GM18502 (cell line): Measurements from ENCODE around the gene DTX1.
A peak's percentile ranks its signal among the peaks of the same experiment; 100 is the strongest.

Source experiments
- ATAC-seq: cut with Tn5 transposase; IDR thresholded peaks from one replicate; pipeline ENCODE4 v1.9.1; 2021; ENCODE audit warnings: mild to moderate bottlenecking; ENCODE audit not compliant: unreplicated experiment, poor library complexity

DTX1 gene

GRCh38 chr12:113069751-113070116 is 13.2 kb downstream of the DTX1 start:
- ATAC-seq: peak; percentile 22

DNA sequence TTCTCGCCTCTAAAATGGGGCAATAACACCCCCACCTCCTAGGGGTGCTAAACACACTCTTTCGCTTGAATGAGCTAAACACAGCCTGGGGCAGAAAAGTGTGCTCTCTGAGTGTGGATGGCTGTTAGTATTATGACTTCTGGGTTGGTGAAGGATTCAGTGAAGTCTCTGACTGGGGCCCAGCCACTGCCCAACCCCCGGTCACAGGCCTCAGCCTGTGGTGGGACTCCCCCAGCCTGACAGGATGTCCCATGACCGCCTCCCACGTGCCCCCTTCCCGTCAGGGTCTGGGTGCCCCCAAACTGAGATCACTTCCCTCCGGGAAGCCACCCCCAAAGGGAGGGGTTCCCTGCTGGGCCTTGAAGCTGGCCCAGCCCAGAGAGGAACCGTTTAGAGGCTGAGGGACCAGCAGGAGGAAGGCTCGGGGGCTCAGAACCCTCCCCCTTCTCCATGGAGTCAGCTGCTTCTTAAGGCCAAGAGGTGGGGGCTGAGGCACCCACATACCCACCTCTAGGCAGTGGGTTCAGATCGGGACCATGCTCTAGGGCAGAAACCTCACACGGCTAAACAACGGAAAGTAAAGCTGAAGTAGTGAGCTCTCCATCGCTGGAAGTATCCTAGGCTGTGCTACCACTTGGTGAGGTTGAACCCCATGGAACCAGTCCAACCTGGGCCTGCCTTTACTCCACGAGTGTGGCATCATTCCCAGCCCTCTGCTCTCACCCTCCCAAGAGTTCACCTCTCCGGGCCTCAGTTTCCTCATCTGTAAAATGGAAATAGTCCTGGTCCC is 13.8 kb downstream of the DTX1 start:
- peak; percentile 60 for ATAC-seq

GRCh38 chr12:113071135-113072112 is 14.9 kb downstream of the DTX1 start:
- no peak for ATAC-seq

- ATAC-seq: no peak
Observed at GRCh38 chr12:113072136-113072535, 15.6 kb downstream of the DTX1 start.

GRCh38 chr12:113073586-113073985 is 17.1 kb downstream of the DTX1 start:
- no peak for ATAC-seq

- peak; percentile 93 for ATAC-seq
Observed at GRCh38 chr12:113075137-113075683, 18.7 kb downstream of the DTX1 start.

DNA sequence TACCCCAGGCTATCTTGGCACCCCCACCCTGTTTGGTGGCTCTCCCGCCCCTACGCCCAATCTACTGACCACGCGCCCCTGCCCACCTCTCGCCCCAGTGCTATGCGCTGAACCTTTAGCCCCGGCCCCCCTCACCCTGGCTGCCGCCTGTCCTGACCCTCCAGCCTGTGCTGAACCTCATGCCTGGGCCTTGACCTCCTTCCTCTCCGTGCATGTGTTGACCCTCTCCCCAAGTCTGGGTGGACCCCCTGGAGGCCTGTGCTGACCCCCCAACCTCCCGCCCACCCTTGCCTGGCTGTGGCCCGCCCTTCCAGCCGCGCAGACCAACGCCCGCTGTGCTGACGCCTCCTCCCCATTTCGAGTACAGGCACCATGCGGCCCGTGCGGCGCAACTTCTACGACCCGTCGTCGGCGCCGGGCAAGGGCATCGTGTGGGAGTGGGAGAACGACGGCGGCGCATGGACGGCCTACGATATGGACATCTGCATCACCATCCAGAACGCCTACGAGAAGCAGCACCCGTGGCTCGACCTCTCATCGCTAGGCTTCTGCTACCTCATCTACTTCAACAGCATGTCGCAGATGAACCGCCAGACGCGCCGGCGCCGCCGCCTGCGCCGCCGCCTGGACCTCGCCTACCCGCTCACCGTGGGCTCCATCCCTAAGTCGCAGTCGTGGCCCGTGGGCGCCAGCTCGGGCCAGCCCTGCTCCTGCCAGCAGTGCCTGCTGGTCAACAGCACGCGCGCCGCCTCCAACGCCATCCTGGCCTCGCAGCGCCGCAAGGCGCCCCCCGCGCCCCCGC is 20.7 kb downstream of the DTX1 start:
- ATAC-seq: no peak

DNA sequence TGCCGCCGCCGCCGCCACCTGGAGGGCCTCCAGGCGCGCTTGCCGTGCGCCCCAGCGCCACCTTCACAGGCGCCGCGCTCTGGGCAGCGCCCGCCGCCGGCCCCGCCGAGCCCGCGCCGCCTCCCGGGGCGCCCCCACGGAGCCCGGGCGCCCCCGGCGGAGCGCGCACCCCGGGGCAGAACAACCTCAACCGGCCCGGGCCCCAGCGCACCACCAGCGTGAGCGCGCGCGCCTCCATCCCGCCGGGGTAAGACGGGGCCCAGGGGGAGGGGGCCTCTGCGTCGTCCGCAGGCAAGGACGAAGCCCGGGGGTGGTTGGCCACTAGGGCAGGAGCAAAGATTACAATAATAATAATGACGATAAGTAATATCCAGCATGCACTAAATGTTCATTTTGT is 21.3 kb downstream of the DTX1 start:
- ATAC-seq: no peak

DNA sequence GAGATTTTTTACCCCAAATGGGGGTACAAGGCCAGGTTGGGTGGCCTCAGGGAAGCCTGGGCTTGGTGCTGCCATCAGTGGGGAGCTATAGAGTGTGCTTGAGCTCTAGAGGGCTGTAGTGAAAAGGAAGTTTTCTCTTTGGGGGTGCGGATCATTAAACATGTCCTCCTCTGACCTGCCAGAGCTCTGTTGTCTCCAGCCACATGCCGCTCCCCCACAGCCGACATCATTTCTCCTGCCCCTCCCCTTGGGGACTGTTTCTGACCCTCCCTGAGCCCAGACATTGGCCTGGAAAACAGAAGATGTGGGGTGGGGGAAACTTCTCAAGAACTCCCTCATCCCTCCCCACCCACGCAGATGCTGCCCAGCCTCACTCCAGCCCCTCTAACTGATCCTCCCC is 25.3 kb downstream of the DTX1 start:
- ATAC-seq: no peak

GRCh38 chr12:113082486-113083148 is 26.1 kb downstream of the DTX1 start:
- ATAC-seq: no peak

- no peak for ATAC-seq
Observed at GRCh38 chr12:113083863-113084435, 27.4 kb downstream of the DTX1 start.

- no peak for ATAC-seq
Observed at GRCh38 chr12:113086249-113087164, 30.0 kb downstream of the DTX1 start.

DNA sequence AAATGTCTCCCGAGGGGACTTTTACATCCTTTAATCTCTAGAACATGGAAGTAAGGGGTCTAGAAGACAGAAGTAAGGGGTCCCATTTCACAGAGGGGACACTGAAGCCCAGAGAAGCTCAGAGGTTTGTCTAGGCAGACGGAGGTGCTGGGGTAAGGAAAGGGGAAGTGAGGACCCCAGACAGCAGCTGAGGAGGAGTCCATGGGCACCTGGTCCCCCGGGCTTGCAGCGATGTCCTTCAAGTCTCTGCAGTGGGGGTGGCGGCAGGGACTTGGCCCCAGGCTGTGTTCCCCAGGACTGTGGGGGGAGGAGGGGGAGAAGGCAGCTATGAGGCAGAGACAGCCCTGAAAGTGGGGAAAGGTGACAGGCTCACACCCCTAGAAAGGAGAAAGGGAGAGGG is 30.7 kb downstream of the DTX1 start:
- ATAC-seq: no peak

DNA sequence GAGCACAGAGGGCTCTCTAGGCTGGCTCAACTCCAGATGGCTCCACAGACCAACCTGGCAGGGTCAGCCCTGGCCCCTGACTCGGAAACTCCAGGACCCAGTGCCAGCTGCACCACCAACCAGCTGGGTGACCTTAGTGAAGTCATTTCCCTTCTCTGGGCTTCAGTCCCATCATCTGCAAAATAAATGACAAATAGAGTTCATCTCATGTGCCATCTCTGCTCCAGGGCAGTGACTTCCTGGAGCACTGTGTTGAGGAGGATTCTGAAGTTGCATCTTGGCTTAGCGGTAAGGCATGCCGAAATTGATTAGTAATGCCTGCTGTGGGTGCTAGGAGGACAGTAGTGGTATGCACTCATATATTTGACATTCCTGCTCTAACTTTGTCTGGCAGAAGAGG is 31.5 kb downstream of the DTX1 start:
- ATAC-seq: no peak

DNA sequence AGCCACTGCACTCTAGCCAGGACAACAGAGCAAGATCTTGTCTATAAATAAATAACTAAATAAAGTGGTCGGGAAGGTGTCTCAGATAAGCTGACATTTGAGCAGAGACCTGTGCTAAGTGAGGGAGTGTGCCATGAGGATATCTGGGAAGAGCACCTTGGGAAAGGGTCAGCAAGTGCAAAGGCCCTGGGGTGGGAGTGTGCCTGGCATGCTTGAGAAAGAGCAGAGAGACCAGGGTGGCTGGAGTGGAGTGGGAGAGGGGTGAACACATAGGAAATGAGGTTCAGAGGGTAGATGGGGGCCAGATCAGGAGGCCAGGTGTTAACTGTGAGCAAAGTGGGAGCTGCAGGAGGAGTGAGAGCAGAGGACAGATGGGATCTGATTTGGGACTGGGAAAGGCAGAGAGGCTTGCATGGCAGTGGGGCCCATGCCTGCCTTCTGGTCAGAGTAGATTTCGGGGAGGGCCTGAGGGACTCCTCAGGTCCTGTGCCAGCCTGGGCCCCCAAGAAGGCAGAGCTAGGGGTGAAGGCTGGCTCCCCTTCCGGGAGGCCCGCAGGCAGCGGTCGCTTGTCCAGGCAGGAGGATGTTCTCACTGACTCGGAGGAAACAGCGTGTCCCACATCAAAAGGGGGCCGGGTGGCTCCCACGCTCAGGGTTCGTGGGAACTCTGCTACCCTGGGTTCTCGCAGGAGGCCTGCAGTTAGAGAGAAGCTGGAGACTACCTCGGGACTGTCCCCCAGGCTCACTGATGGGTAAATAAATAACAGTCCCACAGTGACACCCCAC is 32.6 kb downstream of the DTX1 start:
- ATAC-seq: no peak

- no peak for ATAC-seq
Observed at GRCh38 chr12:113089839-113090238, 33.3 kb downstream of the DTX1 start.

- no peak for ATAC-seq
Observed at GRCh38 chr12:113090740-113091139, 34.2 kb downstream of the DTX1 start.

- no peak for ATAC-seq
Observed at GRCh38 chr12:113091506-113091905, 35.0 kb downstream of the DTX1 start.
